H9 (cell line): Measurements from ENCODE around the gene NFASC. TPM values are rescaled to one million over a fixed set of nuclear protein-coding genes. Genes with fewer than 3 reads are reported as not detected.

Source experiments
- DNase-seq: peaks from one replicate; pipeline ENCODE4 v3.0.0-alpha.2; 2017
- H2AFZ ChIP-seq: one replicate; pipeline ENCODE4 v1.6.1; 2013; ENCODE audit warnings: mild to moderate bottlenecking, low read length, control low read depth, moderate library complexity
- H2AK5ac ChIP-seq: 2 replicates; pipeline ENCODE4 v1.6.1; 2013; ENCODE audit warnings: low read length, control low read depth, mixed read lengths; ENCODE audit not compliant: insufficient read length
- H2BK120ac ChIP-seq: one replicate; pipeline ENCODE4 v1.6.1; 2013; ENCODE audit warnings: low read depth, mild to moderate bottlenecking, low read length, control low read depth, inconsistent platforms; ENCODE audit not compliant: poor library complexity, severe bottlenecking
- H2BK12ac ChIP-seq: 2 replicates; pipeline ENCODE4 v1.6.1; 2013; ENCODE audit warnings: low read length, control low read depth, mixed read lengths, low read depth; ENCODE audit not compliant: insufficient read length
- H2BK15ac ChIP-seq: 2 replicates; pipeline ENCODE4 v1.6.1; 2013; ENCODE audit warnings: low read depth, low read length, control low read depth
- H2BK20ac ChIP-seq: one replicate; pipeline ENCODE4 v1.6.1; 2013; ENCODE audit warnings: low read depth, mild to moderate bottlenecking, low read length, control low read depth, inconsistent platforms; ENCODE audit not compliant: poor library complexity, severe bottlenecking
- H2BK5ac ChIP-seq: 2 replicates; pipeline ENCODE4 v1.6.1; 2013; ENCODE audit warnings: low read length, control low read depth, mixed read lengths; ENCODE audit not compliant: insufficient read length
- H3K14ac ChIP-seq: 2 replicates; pipeline ENCODE4 v1.6.1; 2013; ENCODE audit warnings: low read length, control low read depth; ENCODE audit not compliant: insufficient read depth
- H3K18ac ChIP-seq: 2 replicates; pipeline ENCODE4 v1.6.1; 2013; ENCODE audit warnings: low read depth, mild to moderate bottlenecking, mixed read lengths, low read length, control low read depth; ENCODE audit not compliant: insufficient read length
- H3K23ac ChIP-seq: 2 replicates; pipeline ENCODE4 v1.6.1; 2013; ENCODE audit warnings: low read length, control low read depth, mixed read lengths, low read depth; ENCODE audit not compliant: insufficient read length
- H3K23me2 ChIP-seq: 2 replicates; pipeline ENCODE4 v1.6.1; 2013; ENCODE audit warnings: low read depth, mild to moderate bottlenecking, mixed read lengths, low read length, control low read depth; ENCODE audit not compliant: insufficient read length, poor library complexity, severe bottlenecking
- H3K27ac ChIP-seq: 2 replicates; pipeline ENCODE4 v1.5.1; 2013; ENCODE audit warnings: low read length, control low read depth, mixed read lengths, low read depth; ENCODE audit not compliant: insufficient read length
- H3K27me3 ChIP-seq: 2 replicates; pipeline ENCODE4 v1.6.1; 2013; ENCODE audit warnings: low read length, control low read depth, inconsistent platforms; ENCODE audit not compliant: insufficient read depth
- H3K4ac ChIP-seq: 2 replicates; pipeline ENCODE4 v1.6.1; 2013; ENCODE audit warnings: low read depth, mild to moderate bottlenecking, control low read depth, inconsistent platforms, low read length, moderate library complexity
- H3K4me1 ChIP-seq: 2 replicates; pipeline ENCODE4 v1.6.1; 2013; ENCODE audit warnings: low read length, control low read depth, inconsistent platforms; ENCODE audit not compliant: insufficient read depth
- H3K4me2 ChIP-seq: 2 replicates; pipeline ENCODE4 v1.6.1; 2013; ENCODE audit warnings: low read length, control low read depth, mixed read lengths; ENCODE audit not compliant: insufficient read length, insufficient read depth
- H3K56ac ChIP-seq: 2 replicates; pipeline ENCODE4 v1.6.1; 2013; ENCODE audit warnings: low read depth, mild to moderate bottlenecking, mixed read lengths, low read length, control low read depth; ENCODE audit not compliant: insufficient read length
- H3K79me1 ChIP-seq: 2 replicates; pipeline ENCODE4 v1.6.1; 2013; ENCODE audit warnings: low read depth, mild to moderate bottlenecking, moderate library complexity, low read length, control low read depth, inconsistent platforms; ENCODE audit not compliant: insufficient read depth, poor library complexity, severe bottlenecking
- H3K79me2 ChIP-seq: 2 replicates; pipeline ENCODE4 v1.6.1; 2013; ENCODE audit warnings: low read length, control low read depth, inconsistent platforms; ENCODE audit not compliant: insufficient read depth
- H3K9ac ChIP-seq: 2 replicates; pipeline ENCODE4 v1.6.1; 2013; ENCODE audit warnings: low read length, control low read depth, mixed read lengths; ENCODE audit not compliant: insufficient read length; ENCODE audit errors: extremely low read depth
- H3K9me3 ChIP-seq: one replicate; pipeline ENCODE4 v1.6.1; 2013; ENCODE audit warnings: low read depth, low read length, inconsistent platforms; ENCODE audit not compliant: control insufficient read depth
- H3T11ph ChIP-seq: one replicate; pipeline ENCODE4 v1.6.1; 2013; ENCODE audit warnings: mild to moderate bottlenecking, low read length, control low read depth, inconsistent platforms
- H4K20me1 ChIP-seq: one replicate; pipeline ENCODE4 v1.6.1; 2013; ENCODE audit not compliant: control insufficient read depth, insufficient read length, insufficient read depth
- H4K5ac ChIP-seq: 2 replicates; pipeline ENCODE4 v1.6.1; 2013; ENCODE audit warnings: low read depth, mild to moderate bottlenecking, mixed read lengths, low read length, control low read depth; ENCODE audit not compliant: insufficient read length
- H4K8ac ChIP-seq: replicated peaks from 2 replicates; pipeline ENCODE4 v1.6.1; 2013; ENCODE audit warnings: low read length, control low read depth, mixed read lengths, low read depth; ENCODE audit not compliant: insufficient read length
- H4K91ac ChIP-seq: 2 replicates; pipeline ENCODE4 v1.6.1; 2013; ENCODE audit warnings: low read depth, mild to moderate bottlenecking, moderate library complexity, mixed read lengths, low read length, control low read depth; ENCODE audit not compliant: insufficient read length
- H3K27ac Mint-ChIP-seq, 3 experiments: 2 replicates in 2 of 3; 3 replicates in 1 of 3; pipeline ENCODE4 v1.8.0; 2020 to 2021; ENCODE audit warnings: mixed read lengths in 3 of 3, mild to moderate bottlenecking in 1 of 3, moderate library complexity in 1 of 3
- H3K27me3 Mint-ChIP-seq: 2 replicates; pipeline ENCODE4 v1.8.0; 2021; ENCODE audit warnings: low read depth, mild to moderate bottlenecking, moderate library complexity, mixed read lengths
- H3K36me3 Mint-ChIP-seq, 3 experiments: 2 replicates in 2 of 3; 3 replicates in 1 of 3; pipeline ENCODE4 v1.8.0; 2020 to 2021; ENCODE audit warnings: low read depth in 3 of 3, mixed read lengths in 3 of 3; ENCODE audit not compliant: insufficient read depth in 1 of 3
- H3K4me1 Mint-ChIP-seq, 2 experiments: 2 replicates each; pipeline ENCODE4 v1.8.0; 2020; ENCODE audit warnings: mixed read lengths in 2 of 2
- H3K4me3 Mint-ChIP-seq, 2 experiments: 2 replicates in 1 of 2; 3 replicates in 1 of 2; pipeline ENCODE4 v1.8.0; 2020 to 2021; ENCODE audit warnings: mild to moderate bottlenecking in 2 of 2, mixed read lengths in 2 of 2, moderate library complexity in 1 of 2
- H3K9me3 Mint-ChIP-seq, 2 experiments: 2 replicates in 1 of 2; 3 replicates in 1 of 2; pipeline ENCODE4 v1.8.0; 2020; ENCODE audit warnings: mild to moderate bottlenecking in 2 of 2, mixed read lengths in 2 of 2, moderate library complexity in 1 of 2
- WGBS: extraction: QIAGEN DNeasy Blood & Tissue Kit; methylation state at CpG from one replicate; pipeline ENCODE4 v1.1.7; 2013; ENCODE audit warnings: missing lambda C conversion rate, low lambda C conversion rate, mixed read lengths; ENCODE audit not compliant: insufficient read length; ENCODE audit errors: extremely low coverage; 5-methylcytosine and 5-hydroxymethylcytosine counted together
- total RNA-seq: library from RNA; stranded (reverse); gene quantifications from 2 replicates; pipeline ENCODE4 v1.2.1, GENCODE V29; 2021
- TF ChIP-seq, protein P1 (sequence below): fragments of 200-600 bp; sonication (generic); conservative IDR thresholded peaks from 3 replicates; pipeline ENCODE4 v1.8.0; 2021; ENCODE audit warnings: antibody characterized with exemption, mild to moderate bottlenecking

The NFASC gene
- total RNA-seq, 1 experiment from 2014 or later: 5.0 TPM

- Histone ChIP-seq H3K4ac (no peak overlapping the region), H3K18ac (no peak overlapping the region), H2BK20ac (no peak overlapping the region), H3K27me3 (no peaks in the 10 kb centered on the region), H3K27ac (no peak overlapping the region), H3K9ac (no peak overlapping the region), H3K23ac (no peak overlapping the region), H2BK15ac (no peak overlapping the region), H3K4me2 (no peak overlapping the region), H3K23me2 (no peaks in the 10 kb centered on the region), H3T11ph (no peak overlapping the region), H2BK12ac (no peak overlapping the region), H4K8ac (no peak overlapping the region), H4K20me1 (no peaks in the 10 kb centered on the region), H3K79me2 (no peaks in the 10 kb centered on the region), H4K91ac (no peak overlapping the region), H2AFZ (no peak overlapping the region), H3K56ac (no peak overlapping the region), H3K4me1 (peaks cover under 1% of the 10 kb centered on the region; the same call in 1 of the 2 replicates), H3K79me1 (no peaks in the 10 kb centered on the region), H2BK120ac (no peak overlapping the region), H4K5ac (no peak overlapping the region), H3K14ac (no peak overlapping the region), H2AK5ac (no peak overlapping the region), H3K9me3 (no peaks in the 10 kb centered on the region), H2BK5ac (no peak overlapping the region)
- H3K4me1 Mint-ChIP-seq: peaks cover 13% of the 10 kb centered on the region in 2 experiments
- H3K9me3 Mint-ChIP-seq: no peaks in the 10 kb centered on the region
- H3K27me3 Mint-ChIP-seq: no peaks in the 10 kb centered on the region
- H3K4me3 Mint-ChIP-seq: no peak overlapping the region
- no CpG with 5 or more reads among the region's 4 CpGs for WGBS
- TF ChIP-seq, protein P1, sequence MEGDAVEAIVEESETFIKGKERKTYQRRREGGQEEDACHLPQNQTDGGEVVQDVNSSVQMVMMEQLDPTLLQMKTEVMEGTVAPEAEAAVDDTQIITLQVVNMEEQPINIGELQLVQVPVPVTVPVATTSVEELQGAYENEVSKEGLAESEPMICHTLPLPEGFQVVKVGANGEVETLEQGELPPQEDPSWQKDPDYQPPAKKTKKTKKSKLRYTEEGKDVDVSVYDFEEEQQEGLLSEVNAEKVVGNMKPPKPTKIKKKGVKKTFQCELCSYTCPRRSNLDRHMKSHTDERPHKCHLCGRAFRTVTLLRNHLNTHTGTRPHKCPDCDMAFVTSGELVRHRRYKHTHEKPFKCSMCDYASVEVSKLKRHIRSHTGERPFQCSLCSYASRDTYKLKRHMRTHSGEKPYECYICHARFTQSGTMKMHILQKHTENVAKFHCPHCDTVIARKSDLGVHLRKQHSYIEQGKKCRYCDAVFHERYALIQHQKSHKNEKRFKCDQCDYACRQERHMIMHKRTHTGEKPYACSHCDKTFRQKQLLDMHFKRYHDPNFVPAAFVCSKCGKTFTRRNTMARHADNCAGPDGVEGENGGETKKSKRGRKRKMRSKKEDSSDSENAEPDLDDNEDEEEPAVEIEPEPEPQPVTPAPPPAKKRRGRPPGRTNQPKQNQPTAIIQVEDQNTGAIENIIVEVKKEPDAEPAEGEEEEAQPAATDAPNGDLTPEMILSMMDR: no peak
- H3K36me3 Mint-ChIP-seq: no peaks in the 10 kb centered on the region
- H3K27ac Mint-ChIP-seq: no peak overlapping the region
- DNase-seq: no peak
Observed at GRCh38 chr1:204945565-204945977, 74.9 kb downstream of the NFASC start.
